Measurements from ENCODE around the gene ELP5. TPM values are rescaled to one million over a fixed set of nuclear protein-coding genes. Genes with fewer than 3 reads are reported as not detected.

The ELP5 gene
- polyA plus RNA-seq, 1 of the 3 experiments (the other 2 are of a cell fraction), result 45.4 TPM

- H3K27me3 ChIP-seq (ENCODE audit: insufficient read depth), result no peaks in the 10 kb centered on the region
- H3K9ac ChIP-seq, result no peak within 1 kb of the TSS
- H3K9me3 ChIP-seq, result no peaks in the 10 kb centered on the region
- ChIA-PET CTCF (interaction anchor here (1.0 to 1.4 kb wide), 2 partner anchors 18 to 34 kb away, joined by 3 to 8 read pairs; no protein-coding TSS in a partner anchor), POLR2A (no interaction called here)
- peak; percentile 42 for DNase-seq
- peaks cover 0 to 16% of the 10 kb centered on the region in 2 experiments for H3K36me3 ChIP-seq (replicated peaks in 1 of 2; ENCODE audit: control insufficient read depth in 1 of 2, insufficient read depth in 2 of 2, low read length in 1 of 2)
- no peak within 1 kb of the TSS for H3K4me2 ChIP-seq
- H3K9me2 ChIP-seq, result no peaks in the 10 kb centered on the region
- peak within 1 kb of the TSS; percentile 88 for H2AFZ ChIP-seq (ENCODE audit: low read depth)
- peaks cover 0 to 6% of the 10 kb centered on the region in 2 experiments; a peak in 2 of 4 replicates for H3K4me1 ChIP-seq (ENCODE audit: control insufficient read depth in 1 of 2, insufficient read depth in 2 of 2, low read depth in 1 of 2, low read length in 1 of 2)
- no peak for TF ChIP-seq SMC3 (IDR thresholded peaks at IDR 0.05; ENCODE audit: low read depth, low read length)
- no peak for TF ChIP-seq GATA2 (CRISPR knock-in tag; IDR thresholded peaks at IDR 0.05)
- no peak for TF ChIP-seq ZBTB33 (IDR thresholded peaks at IDR 0.05; ENCODE audit: borderline replicate concordance, low read depth)
- TF ChIP-seq EP300 (IDR thresholded peaks at IDR 0.05; ENCODE audit: borderline replicate concordance in 1 of 2, low read depth in 1 of 2, low read length in 1 of 2), result no peak
- TF ChIP-seq SIN3A (IDR thresholded peaks at IDR 0.05; ENCODE audit: borderline replicate concordance, low read depth, low read length), result no peak
- TF ChIP-seq GABPA (IDR thresholded peaks at IDR 0.05; ENCODE audit: low read depth), result no peak
- TF ChIP-seq, protein P1, sequence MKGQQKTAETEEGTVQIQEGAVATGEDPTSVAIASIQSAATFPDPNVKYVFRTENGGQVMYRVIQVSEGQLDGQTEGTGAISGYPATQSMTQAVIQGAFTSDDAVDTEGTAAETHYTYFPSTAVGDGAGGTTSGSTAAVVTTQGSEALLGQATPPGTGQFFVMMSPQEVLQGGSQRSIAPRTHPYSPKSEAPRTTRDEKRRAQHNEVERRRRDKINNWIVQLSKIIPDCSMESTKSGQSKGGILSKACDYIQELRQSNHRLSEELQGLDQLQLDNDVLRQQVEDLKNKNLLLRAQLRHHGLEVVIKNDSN (IDR thresholded peaks at IDR 0.05; ENCODE audit: borderline replicate concordance, low read depth), result no peak
- no peak for TF ChIP-seq NRF1 (IDR thresholded peaks at IDR 0.05; ENCODE audit: low read depth, low read length)
- no peak for TF ChIP-seq IRF3 (IDR thresholded peaks at IDR 0.05; ENCODE audit: low read depth, low read length)
- no peak for TF ChIP-seq POLR2AphosphoS5 (IDR thresholded peaks at IDR 0.05; ENCODE audit: low read depth, low read length)
- no peak for TF ChIP-seq FOSL2 (IDR thresholded peaks at IDR 0.05; ENCODE audit: borderline replicate concordance, low read depth)
- TF ChIP-seq MXI1 (IDR thresholded peaks at IDR 0.05; ENCODE audit: low read depth, low read length), result no peak
- no peak for TF ChIP-seq REST (IDR thresholded peaks at IDR 0.05; ENCODE audit: low read depth, low read length)
- no peak for TF ChIP-seq EZH2phosphoT487 (IDR thresholded peaks at IDR 0.05; ENCODE audit: borderline replicate concordance, low read depth)
- no peak for TF ChIP-seq RCOR1 (IDR thresholded peaks at IDR 0.05; ENCODE audit: low read length)
- H4K20me1 ChIP-seq (ENCODE audit: insufficient read depth), result no peaks in the 10 kb centered on the region
- no peak within 1 kb of the TSS for H3K27ac ChIP-seq (ENCODE audit: low read depth in 2 of 2, low read length in 1 of 2)
- no peaks in the 10 kb centered on the region for H3K79me2 ChIP-seq (ENCODE audit: insufficient read depth)
- WGBS (ENCODE audit: low lambda C conversion rate), result 64% methylated on average over 58 of the region's 64 CpGs
- H3K4me3 ChIP-seq (ENCODE audit: low read depth in 2 of 2, low read length in 1 of 2), result peak within 1 kb of the TSS in 1 of 2 experiments; percentile 7; a peak in 1 of 4 replicates
- peaks cover 38% of the 10 kb centered on the region for H3F3A ChIP-seq (replicated peaks; ENCODE audit: insufficient read depth)
Observed at GRCh38 chr17:7262192-7262934, 10.3 kb downstream of the ELP5 start, which contains the start of gene CLDN7. TSS of gene CLDN7 (minus strand) at chr17:7262478. CDS start at chr17:7262043, 435 bp downstream.

All from SK-N-SH (cell line).